Measurements from ENCODE around the gene SERHL2. TPM values are rescaled to one million over a fixed set of nuclear protein-coding genes. Genes with fewer than 3 reads are reported as not detected.

SERHL2 gene
- total RNA-seq, 1 experiment from 2014 or later = 1.0 TPM

DNA sequence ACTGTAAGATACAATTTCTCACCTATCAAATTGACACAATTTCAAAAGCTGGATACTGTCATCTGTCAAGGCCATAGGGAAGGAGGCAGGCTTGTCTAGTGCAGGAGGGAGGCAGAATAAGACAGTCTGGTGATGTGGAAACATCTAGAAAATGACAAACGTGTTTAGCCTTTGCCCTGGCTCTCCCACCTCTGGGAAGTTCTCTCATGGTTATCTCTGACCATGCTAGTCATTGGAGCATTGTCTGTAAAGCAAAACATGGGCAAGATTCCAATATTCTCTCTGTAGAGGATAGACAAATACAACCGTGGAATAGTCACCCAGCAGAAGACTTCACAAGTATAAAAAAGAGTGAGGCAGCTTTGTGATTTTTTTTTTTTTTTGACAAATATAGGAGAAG lies 9.1 kb upstream of the SERHL2 start:
- no CpG with 5 or more reads among the region's 2 CpGs for WGBS (ENCODE audit: extremely low coverage, insufficient read length, low lambda C conversion rate)
- no peak overlapping the region for H2BK15ac ChIP-seq (ENCODE audit: low read depth, low read length)
- H3K27ac Mint-ChIP-seq = no peak overlapping the region

More for the DNA sequence above, 9.1 kb upstream of the SERHL2 start:
- Mint-ChIP-seq H3K4me1 (peaks cover 11 to 12% of the 10 kb centered on the region in 2 experiments), H3K27me3 (ENCODE audit: low read depth) (peaks cover 54% of the 10 kb centered on the region), H3K9me3 (peaks cover 0 to 5% of the 10 kb centered on the region in 2 experiments; a peak in 2 of 5 replicates), H3K4me3 (no peak overlapping the region), H3K36me3 (ENCODE audit: insufficient read depth in 1 of 3, low read depth in 3 of 3) (no peaks in the 10 kb centered on the region)
- Histone ChIP-seq H3K23ac (ENCODE audit: insufficient read length, low read depth, low read length) (no peak overlapping the region), H4K20me1 (ENCODE audit: control insufficient read depth, insufficient read depth, insufficient read length) (no peaks in the 10 kb centered on the region), H3K56ac (ENCODE audit: insufficient read length, low read depth, low read length) (no peak overlapping the region), H3T11ph (ENCODE audit: low read length) (no peak overlapping the region), H3K23me2 (ENCODE audit: insufficient read length, low read depth, low read length, poor library complexity, severe bottlenecking) (no peaks in the 10 kb centered on the region), H4K5ac (ENCODE audit: insufficient read length, low read depth, low read length) (no peak overlapping the region), H3K79me1 (ENCODE audit: insufficient read depth, low read depth, low read length, poor library complexity, severe bottlenecking) (no peaks in the 10 kb centered on the region), H3K9ac (ENCODE audit: extremely low read depth, insufficient read length, low read length) (no peak overlapping the region), H4K8ac (replicated peaks; ENCODE audit: insufficient read length, low read depth, low read length) (no peak overlapping the region), H2AFZ (ENCODE audit: low read length) (no peak overlapping the region), H3K14ac (ENCODE audit: insufficient read depth, low read length) (no peak overlapping the region), H3K18ac (ENCODE audit: insufficient read length, low read depth, low read length) (no peak overlapping the region), H2BK5ac (ENCODE audit: insufficient read length, low read length) (no peak overlapping the region), H3K4ac (ENCODE audit: low read depth, low read length) (no peak overlapping the region), H2AK5ac (ENCODE audit: insufficient read length, low read length) (no peak overlapping the region), H3K4me2 (ENCODE audit: insufficient read depth, insufficient read length, low read length) (no peak overlapping the region), H3K9me3 (ENCODE audit: control insufficient read depth, low read depth, low read length) (no peaks in the 10 kb centered on the region), H3K27ac (ENCODE audit: insufficient read length, low read depth, low read length) (no peak overlapping the region), H3K79me2 (ENCODE audit: insufficient read depth, low read length) (no peaks in the 10 kb centered on the region), H2BK20ac (ENCODE audit: low read depth, low read length, poor library complexity, severe bottlenecking) (no peak overlapping the region), H2BK12ac (ENCODE audit: insufficient read length, low read depth, low read length) (no peak overlapping the region), H4K91ac (ENCODE audit: insufficient read length, low read depth, low read length) (no peak overlapping the region), H2BK120ac (ENCODE audit: low read depth, low read length, poor library complexity, severe bottlenecking) (no peak overlapping the region), H3K4me1 (ENCODE audit: insufficient read depth, low read length) (no peaks in the 10 kb centered on the region), H3K27me3 (ENCODE audit: insufficient read depth, low read length) (peaks cover 3% of the 10 kb centered on the region; the same call in 1 of the 2 replicates)
- TF ChIP-seq, protein P1, sequence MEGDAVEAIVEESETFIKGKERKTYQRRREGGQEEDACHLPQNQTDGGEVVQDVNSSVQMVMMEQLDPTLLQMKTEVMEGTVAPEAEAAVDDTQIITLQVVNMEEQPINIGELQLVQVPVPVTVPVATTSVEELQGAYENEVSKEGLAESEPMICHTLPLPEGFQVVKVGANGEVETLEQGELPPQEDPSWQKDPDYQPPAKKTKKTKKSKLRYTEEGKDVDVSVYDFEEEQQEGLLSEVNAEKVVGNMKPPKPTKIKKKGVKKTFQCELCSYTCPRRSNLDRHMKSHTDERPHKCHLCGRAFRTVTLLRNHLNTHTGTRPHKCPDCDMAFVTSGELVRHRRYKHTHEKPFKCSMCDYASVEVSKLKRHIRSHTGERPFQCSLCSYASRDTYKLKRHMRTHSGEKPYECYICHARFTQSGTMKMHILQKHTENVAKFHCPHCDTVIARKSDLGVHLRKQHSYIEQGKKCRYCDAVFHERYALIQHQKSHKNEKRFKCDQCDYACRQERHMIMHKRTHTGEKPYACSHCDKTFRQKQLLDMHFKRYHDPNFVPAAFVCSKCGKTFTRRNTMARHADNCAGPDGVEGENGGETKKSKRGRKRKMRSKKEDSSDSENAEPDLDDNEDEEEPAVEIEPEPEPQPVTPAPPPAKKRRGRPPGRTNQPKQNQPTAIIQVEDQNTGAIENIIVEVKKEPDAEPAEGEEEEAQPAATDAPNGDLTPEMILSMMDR (conservative IDR thresholded peaks at IDR 0.05) = no peak
- DNase-seq = no peak
